Psoas muscle (tissue), 8 donors: ENCODE results near the gene HPCAL1. TPM values are rescaled to one million over a fixed set of nuclear protein-coding genes. Genes with fewer than 3 reads are reported as not detected.
"Not testable (repeated sequence)": the region's sequence is repeated elsewhere in the genome, so short reads cannot be mapped to it uniquely, and the experiment has no call there.

ENCODE experiments used
- ATAC-seq, 4 donors: fragments of 200-7000 bp; cut with Tn5 transposase; one replicate each; pipeline ENCODE4 v1.9.1; 2020; ENCODE audit warnings: moderate library complexity in 3 of 4, mild to moderate bottlenecking in 2 of 4
- DNase-seq, 2 donors: peaks; one replicate each; pipeline ENCODE4 v3.0.0-alpha.2; 2020
- H3K27ac ChIP-seq: fragments of 200-600 bp; one replicate; pipeline ENCODE4 v1.8.0; 2022
- H3K27me3 ChIP-seq, 3 donors: fragments of 200-600 bp in 1 of 3; one replicate each; pipeline versions ENCODE4 v1.6.1 to v1.8.0; 2013 to 2022; ENCODE audit warnings: low read length in 2 of 3, mild to moderate bottlenecking in 2 of 3, moderate library complexity in 1 of 3; ENCODE audit not compliant: insufficient read depth in 3 of 3
- H3K36me3 ChIP-seq, 2 donors: fragments of 200-600 bp in 1 of 2; one replicate each; pipeline versions ENCODE4 v1.6.1 to v1.8.0; 2013 to 2022; ENCODE audit warnings: low read depth in 1 of 2, mild to moderate bottlenecking in 1 of 2, moderate library complexity in 1 of 2; ENCODE audit not compliant: insufficient read depth in 1 of 2
- H3K4me1 ChIP-seq: fragments of 200-600 bp; one replicate; pipeline ENCODE4 v1.8.0; 2022
- H3K4me3 ChIP-seq: fragments of 200-600 bp; one replicate; pipeline ENCODE4 v1.8.0; 2022; ENCODE audit warnings: mild to moderate bottlenecking
- H3K9me3 ChIP-seq: fragments of 200-600 bp; one replicate; pipeline ENCODE4 v1.8.0; 2022
- CTCF ChIP-seq: fragments of 200-600 bp; IDR thresholded peaks from one replicate; pipeline ENCODE4 v1.8.0; 2022; ENCODE audit warnings: antibody characterized with exemption
- WGBS, 3 donors: extraction: QIAGEN DNeasy Blood & Tissue Kit; methylation state at CpG; one replicate each; pipeline versions ENCODE4 v1.1.6 to v1.1.7; 2013; 5-methylcytosine and 5-hydroxymethylcytosine counted together
- intact Hi-C, 2 donors: fragments of 100-400 bp; cut with DNase I; formaldehyde crosslinking; loops; one replicate each; pipeline versions ENCODE4 v1.11.0 to v1.14.2; 2022
- polyA plus RNA-seq, 3 donors: library from polyadenylated mRNA; stranded (reverse); fragments of 200-250 nt; gene quantifications; one replicate each; pipeline ENCODE4 v1.2.3, GENCODE V29; 2013
- total RNA-seq, 4 donors: library from RNA; stranded (reverse); fragmentation: NEBNext Ultra II Directional in 2 of 4; extraction: Animal tissue kit (Norgen Biotek cat#: 25700) in 2 of 4; gene quantifications; one replicate each; pipeline versions ENCODE4 v1.2.1 to v1.2.4, GENCODE V29; 2021 to 2023
- donor health status: healthy with polysubstance abuse.
- donor health status: DM: no; HTN: no; CAD: no; lungs with moderate emphysema.
- donor health status: Bipolar disorder and iron deficiency.
- donor health status: healthy.
- donor health status: DM: yes; HTN: yes; CAD: no.
- donor health status: DM: no; HTN: no; CAD: no.
- donor health status: DM: no; HTN: no; CAD: no.
- donor health status: DM: yes; HTN: yes; CAD: no.

Gene HPCAL1
- total and polyA plus RNA-seq, 7 donors, result 16.1 to 182 (median 33.4) TPM

- Histone ChIP-seq H3K4me1 (peaks cover 13% of the 10 kb centered on the region), H3K27ac (no peak overlapping the region), H3K4me3 (no peak overlapping the region), H3K27me3 (no peaks in the 10 kb centered on the region), H3K9me3 (no peaks in the 10 kb centered on the region), H3K36me3 (no peaks in the 10 kb centered on the region)
- no peak for TF ChIP-seq CTCF
- ATAC-seq, result no peak
- no peak for DNase-seq
- WGBS, 3 donors, result 92 to 94% (median 93%) methylated on average over 6 of the region's 6 CpGs
- intact Hi-C loops, result no loop called here
Measured at GRCh38 chr2:10289352-10289751, 13.4 kb upstream of the HPCAL1 start.

DNA sequence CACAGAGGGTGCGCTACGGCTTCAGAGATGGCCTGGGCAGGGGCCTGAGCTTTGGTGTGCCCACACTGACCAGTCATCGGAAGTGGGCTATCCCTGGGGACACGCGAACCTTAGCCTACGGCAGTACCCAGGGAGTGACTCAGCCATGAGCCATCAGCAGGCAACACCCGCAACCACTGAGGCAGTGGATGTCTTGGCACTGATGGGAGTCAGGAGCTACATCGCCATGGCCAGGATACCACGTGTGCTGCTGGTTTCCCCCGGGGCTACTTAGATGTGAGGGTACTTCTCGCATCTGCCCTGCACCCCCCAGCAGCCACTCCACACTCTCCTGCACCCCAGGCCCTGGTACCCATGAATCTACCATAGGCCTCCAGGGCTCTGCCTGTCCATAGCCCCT is 12.8 kb upstream of the HPCAL1 start:
- Histone ChIP-seq H3K4me3 (no peak overlapping the region), H3K9me3 (peaks cover 4% of the 10 kb centered on the region), H3K27ac (no peak overlapping the region), H3K4me1 (peaks cover 13% of the 10 kb centered on the region), H3K27me3 (no peaks in the 10 kb centered on the region), H3K36me3 (no peaks in the 10 kb centered on the region)
- intact Hi-C loops, result no loop called here
- DNase-seq (peak in 1 of 2 donors; percentile 26), ATAC-seq (no peak)
- 90 to 93% (median 90%) methylated on average over 11 of the region's 11 CpGs for WGBS, 3 donors
- no peak for TF ChIP-seq CTCF

GRCh38 chr2:10291376-10291775 is 11.3 kb upstream of the HPCAL1 start:
- H3K4me1 ChIP-seq, H3K9me3 ChIP-seq, ATAC-seq, intact Hi-C loops, H3K27me3 ChIP-seq, H3K36me3 ChIP-seq, H3K4me3 ChIP-seq, DNase-seq, H3K27ac ChIP-seq: not testable (repeated sequence)
- 72 to 90% (median 87%) methylated on average over 14 to 20 of the region's 20 CpGs for WGBS, 3 donors

DNA sequence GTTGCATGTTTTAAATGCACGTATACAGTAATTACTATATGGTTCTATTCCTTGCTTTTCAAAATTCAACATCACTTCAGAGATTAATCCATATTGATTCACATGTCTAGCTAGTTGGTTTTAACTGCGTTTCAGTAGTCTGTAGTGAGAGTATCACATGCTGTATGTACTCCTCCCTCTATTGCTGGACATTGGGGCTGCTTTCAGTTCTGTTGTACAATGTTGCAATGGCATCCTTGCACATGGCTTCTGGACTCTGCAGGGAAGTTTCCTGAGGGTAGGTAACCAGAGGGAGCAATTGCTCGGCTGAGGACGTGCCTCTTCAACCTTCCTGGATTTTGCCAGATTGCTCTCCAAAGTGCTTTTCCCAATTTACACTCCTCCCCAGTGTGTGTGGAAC is 10.7 kb upstream of the HPCAL1 start:
- no peak overlapping the region for H3K27ac ChIP-seq
- DNase-seq (no peak), ATAC-seq (no peak)
- TF ChIP-seq CTCF, result no peak
- H3K36me3 ChIP-seq, result no peaks in the 10 kb centered on the region
- WGBS, 3 donors, result 91 to 94% (median 93%) methylated on average over 4 of the region's 4 CpGs
- intact Hi-C loops, result no loop called here
- no peaks in the 10 kb centered on the region for H3K27me3 ChIP-seq
- no peak overlapping the region for H3K4me3 ChIP-seq
- no peaks in the 10 kb centered on the region for H3K4me1 ChIP-seq
- peaks cover 5% of the 10 kb centered on the region for H3K9me3 ChIP-seq

GRCh38 chr2:10293603-10294002 is 9.1 kb upstream of the HPCAL1 start:
- no peak for ATAC-seq
- Histone ChIP-seq H3K9me3 (peaks cover 5% of the 10 kb centered on the region), H3K27ac (no peak overlapping the region), H3K4me3 (no peak overlapping the region), H3K4me1 (no peaks in the 10 kb centered on the region), H3K27me3 (no peaks in the 10 kb centered on the region), H3K36me3 (no peaks in the 10 kb centered on the region)
- TF ChIP-seq CTCF, result no peak
- DNase-seq, result no peak
- intact Hi-C loops, result no loop called here
